Cerebellar nuclear complex (tissue), 1 donor: ENCODE results near the gene TENM4.

Experiments
- DNase-seq, 2 experiments: peaks; one replicate each; lab custom pipeline; 2025; lab: John Stamatoyannopoulos, UW

Gene TENM4

DNA sequence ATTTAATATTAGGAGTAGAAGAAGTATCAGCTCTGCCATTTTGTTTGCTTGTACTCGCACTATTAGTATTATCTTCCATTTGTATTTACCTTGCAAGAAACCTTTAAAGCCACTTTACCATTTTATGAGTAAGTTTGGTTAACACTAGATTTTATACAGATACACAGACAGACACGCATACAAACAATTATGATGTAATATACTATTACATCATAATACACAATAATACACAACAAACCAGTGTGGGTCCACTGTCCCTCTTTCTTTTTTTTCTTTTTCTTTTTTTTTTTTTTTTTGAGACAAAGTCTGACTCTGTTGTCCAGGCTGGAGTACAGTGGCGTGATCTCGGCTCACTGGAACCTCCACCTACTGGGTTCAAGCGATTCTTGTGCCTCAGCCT lies 695.9 kb downstream of the TENM4 start:
- DNase-seq, result no peak

DNA sequence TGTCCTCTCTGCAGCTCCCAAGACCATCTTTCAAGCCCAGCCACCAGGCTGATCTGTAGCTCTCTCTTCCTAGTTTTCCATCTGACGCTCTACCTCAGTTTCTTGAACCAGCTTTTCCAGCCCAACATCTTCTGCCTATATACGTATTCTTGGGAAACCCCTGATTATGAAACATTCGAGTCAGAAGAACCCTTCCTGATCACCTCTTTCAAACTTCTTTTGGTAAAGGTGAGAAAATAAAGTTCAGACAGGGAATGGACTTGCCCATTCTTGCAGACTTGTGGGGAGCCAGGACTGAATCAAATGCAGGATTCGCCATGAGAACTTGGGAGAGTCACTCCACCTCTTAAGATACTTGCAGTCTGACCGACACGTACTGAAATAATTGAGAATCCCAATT lies 696.6 kb downstream of the TENM4 start:
- DNase-seq, result no peak

DNA sequence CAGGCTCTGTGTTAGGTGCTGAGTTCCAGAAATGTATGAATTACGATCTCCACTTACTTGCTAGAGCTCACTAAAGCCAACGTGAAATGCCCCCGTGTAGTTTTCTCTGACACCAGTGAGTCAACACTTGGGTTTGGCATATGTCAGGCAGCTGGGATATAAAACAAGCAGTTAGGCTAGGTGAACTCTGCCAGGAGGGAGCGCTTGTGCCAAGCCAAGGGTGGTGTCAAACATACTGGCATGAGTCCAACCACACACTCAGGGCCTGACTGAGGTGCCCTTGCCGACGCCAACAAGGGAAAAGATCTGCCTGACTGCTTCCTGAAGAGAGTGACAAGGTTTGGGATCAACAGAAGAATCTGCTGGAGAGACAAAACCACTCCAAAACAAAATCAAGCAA lies 698.4 kb downstream of the TENM4 start:
- no peak for DNase-seq

DNA sequence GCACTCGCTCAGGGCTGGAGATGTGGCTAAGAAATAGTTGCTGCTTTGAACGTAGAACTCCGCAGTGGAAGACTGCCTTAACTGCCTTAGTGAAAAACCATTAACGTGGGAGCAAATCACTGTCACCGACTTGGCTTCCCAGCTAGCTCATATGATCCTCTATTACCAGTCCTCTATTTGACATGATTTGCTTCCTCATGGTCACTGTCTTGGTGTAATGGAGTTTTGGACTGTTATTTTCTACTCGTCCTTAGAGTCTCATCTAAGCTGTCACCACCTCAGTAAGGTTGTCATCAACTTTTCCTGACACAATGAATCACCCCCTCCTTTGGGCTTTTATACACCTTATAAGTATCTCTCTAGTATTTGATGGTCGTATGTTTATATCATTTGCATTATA lies 699.1 kb downstream of the TENM4 start:
- DNase-seq, result no peak

- no peak for DNase-seq
Observed at GRCh38 chr11:78740199-78741071, 700.4 kb downstream of the TENM4 start.

GRCh38 chr11:78737891-78738290 lies 702.9 kb downstream of the TENM4 start:
- DNase-seq, result no peak

- DNase-seq, result no peak
Observed at GRCh38 chr11:78737301-78737700, 703.5 kb downstream of the TENM4 start.

DNA sequence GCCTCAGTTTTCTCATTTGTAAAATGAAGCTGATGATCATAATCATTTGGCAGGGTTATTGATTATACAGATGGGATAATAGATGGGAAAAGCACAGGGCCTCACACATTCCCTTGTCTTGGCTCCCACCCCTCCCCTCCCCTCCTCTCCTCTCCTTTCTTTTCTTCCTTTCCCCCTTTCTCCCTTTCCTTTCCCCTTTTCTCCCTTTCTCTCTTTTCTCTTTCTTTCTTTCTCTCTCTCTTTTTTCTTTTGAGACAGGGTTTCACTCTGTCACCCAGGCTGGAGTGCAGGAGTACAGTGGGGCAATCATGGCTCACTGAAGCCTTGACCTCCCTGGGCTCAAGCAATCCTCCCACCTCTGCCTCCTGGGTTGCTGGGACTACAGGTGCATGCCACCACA lies 705.1 kb downstream of the TENM4 start:
- no peak for DNase-seq

DNA sequence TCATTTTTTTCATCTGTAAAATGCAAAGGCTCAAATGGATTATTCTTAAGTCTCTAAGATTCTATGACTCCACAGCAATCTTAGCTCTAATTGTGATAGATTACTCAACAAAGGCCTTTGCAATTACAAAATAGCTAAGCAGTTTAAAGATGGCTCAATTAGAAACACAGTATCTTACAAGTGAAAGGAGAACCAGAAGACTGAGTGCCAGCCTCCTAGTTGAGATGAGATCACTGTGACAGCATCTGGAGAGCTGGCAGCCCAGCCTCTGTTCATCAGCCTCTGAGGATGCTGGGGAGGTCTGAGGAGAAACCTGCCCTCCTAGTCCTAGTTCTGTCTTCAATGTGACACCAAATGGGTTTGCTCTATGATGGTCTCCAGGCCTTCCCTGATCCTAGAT lies 707.8 kb downstream of the TENM4 start:
- DNase-seq, result no peak

DNA sequence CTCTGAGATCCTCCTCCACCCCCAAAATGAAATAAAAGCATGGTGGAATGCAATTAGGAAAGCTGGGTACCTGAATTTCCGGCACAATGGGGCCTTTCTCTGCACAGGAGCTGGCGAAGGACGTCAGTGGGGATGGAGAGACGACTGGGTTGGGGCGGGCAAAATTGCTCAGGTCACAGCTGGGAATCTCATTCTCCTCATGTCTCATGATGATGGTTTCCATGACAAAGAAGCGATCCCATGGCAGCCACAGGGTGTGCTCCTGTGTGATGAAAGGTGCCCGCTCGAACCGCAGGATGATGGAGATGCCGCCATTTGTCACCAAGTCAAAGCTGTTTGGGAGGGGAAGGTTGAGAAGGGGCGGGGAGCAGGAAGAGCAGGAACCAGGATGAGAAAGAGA lies 708.6 kb downstream of the TENM4 start:
- no peak for DNase-seq

DNA sequence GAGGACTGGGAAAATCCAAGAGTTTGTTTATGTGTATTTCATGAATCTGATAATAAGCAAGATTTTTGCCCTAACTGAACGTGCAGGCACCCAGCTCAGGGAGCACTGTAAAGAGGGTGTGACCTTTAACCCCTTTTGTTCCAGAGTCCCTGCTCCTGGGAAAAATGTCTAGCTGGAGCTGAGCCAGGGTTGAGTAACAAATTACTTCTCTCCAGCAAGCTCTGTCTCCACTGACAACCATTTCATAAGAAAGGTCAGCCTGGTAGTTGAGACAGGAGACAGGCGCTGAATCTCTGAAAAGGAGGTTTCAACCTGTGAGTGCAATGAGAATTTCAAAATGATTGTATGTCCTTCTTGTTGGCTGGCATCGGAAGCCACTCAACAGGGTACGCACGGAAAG lies 709.8 kb downstream of the TENM4 start:
- DNase-seq, result no peak

DNA sequence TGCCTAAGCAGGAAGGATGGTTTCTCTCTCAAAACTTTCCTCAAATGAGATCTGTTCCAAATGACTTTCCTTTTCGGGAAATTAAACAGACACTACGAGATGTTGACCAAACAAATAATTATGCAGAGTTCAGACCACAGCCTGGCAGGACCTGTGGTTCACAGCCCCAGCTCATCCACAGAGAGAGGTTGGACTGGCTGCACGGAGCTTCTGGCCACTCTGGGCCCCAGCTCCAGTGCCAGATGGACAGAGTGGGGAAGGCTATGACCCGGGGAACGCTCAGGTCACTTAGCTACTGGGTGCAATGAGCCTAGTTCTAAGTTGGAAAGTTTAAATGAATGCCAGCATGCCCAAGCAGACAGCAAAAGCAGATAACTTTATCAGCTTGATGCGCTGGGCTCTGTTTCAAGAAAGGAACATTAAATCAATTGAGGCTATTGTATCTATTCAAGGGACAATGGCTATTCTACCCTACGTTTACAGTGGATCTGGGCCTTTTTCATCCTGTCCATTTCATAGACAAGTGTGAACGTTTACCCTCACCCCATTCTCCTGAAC lies 710.5 kb downstream of the TENM4 start:
- DNase-seq, result no peak

DNA sequence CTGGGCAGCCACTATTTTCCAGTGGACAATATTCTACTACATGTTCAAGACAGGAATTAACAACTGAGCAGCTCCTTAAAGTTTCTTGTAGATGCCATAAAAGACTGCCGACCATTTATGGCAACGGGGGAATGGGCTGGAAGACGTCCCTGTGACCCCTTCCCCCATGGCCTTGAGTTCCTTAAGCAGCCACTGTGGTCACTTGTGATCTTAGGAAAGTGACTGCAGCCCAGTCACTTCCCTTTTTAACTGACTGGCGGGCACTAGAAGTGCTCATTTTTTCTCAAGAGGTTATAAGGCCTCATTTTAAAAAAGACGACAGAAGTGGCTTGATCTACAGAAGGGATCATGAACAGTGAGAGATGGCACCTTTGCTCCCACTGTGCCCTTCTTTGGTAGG lies 713.0 kb downstream of the TENM4 start:
- no peak for DNase-seq

DNA sequence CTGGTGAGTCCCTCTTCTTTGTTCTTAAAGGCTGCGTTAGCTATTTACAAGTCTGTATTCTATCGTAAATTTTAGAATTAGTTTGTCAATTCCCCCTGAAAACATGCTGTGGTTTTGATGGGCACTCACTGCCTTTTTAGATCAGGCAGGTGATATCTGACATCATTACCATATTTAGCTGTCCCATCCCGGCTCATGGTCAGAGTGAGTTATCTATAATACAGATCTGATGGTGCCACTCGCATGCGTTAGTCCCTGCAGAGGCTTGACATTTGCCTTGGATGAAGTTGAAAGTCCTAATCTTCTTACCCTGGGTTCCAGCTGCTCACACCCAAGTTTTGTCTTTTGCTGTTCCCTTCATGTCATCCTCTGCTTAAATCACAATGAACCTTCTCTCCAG lies 715.6 kb downstream of the TENM4 start:
- DNase-seq, result no peak

DNA sequence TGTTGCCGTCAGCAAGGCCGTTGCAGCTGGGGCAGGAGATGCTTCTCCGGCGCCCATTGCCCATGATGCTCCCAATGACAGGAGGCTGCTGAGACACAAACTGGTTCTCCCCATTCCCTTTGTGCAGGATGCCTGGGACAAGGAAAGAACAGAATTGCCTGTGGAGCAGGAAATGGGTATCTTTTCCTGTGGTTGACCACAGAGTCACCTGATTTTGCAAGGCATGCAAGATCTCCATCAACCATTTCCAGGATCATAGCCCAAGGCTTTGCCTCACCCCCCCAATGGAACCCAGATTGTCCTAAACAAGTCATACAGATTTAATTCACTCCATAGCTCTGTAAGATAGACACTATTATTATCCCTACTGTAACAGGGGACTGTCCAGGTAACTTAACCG lies 718.0 kb downstream of the TENM4 start:
- DNase-seq, result no peak

GRCh38 chr11:78720281-78720989 lies 720.4 kb downstream of the TENM4 start:
- no peak for DNase-seq

DNA sequence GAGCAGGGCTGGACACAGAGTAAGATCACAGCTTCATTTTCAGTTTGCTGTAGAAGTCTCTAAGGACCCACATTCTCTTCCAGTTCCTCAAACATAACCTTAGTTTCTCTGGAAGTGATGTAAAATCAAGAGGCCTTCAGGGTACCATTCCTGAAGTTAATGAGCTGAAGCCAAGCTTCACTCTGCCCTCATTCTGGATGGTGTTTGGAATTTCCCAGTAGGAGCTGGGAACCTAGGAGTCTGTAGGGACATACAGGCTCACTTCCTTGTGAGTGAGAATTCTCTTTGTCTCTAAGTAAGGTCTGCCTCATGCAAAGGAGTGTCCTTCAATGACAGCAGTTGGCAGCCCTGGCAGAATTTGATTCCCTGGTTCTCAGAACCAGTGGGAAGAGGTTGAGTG lies 723.8 kb downstream of the TENM4 start:
- no peak for DNase-seq

DNA sequence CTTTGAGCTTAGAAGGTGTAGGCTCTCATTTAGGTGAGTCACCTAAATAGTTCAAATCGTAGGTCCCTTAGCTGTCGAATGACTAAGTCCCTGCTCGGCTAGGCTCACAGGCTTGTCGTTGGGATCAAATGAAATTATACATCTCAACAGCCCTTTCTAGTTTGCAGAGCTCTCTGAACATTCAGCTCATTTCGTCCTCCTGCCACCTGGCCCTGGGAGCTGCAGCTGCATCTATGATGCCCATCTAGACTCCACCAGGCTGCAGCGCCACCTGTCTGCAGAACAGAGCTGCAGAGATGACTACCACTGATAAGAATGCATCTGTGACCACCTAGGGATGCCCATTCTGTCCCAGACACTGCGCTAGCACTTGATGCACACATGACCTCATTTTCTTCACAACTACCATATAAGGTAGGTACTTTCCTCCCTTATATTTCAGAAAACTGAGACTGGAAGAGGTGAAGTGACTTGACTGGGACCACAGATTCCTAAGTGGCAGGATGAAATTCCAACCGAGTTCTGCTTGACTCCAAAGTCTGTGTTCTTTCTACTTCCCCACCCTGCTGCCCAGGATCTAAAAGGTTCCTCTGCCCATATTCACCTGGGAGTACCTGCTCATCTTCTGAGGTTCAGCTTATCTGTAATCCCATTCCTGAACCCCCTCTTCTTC lies 725.1 kb downstream of the TENM4 start:
- DNase-seq, result no peak

GRCh38 chr11:78714539-78714938 lies 726.3 kb downstream of the TENM4 start:
- no peak for DNase-seq

GRCh38 chr11:78711735-78712134 lies 729.1 kb downstream of the TENM4 start:
- DNase-seq, result no peak

- no peak for DNase-seq
Observed at GRCh38 chr11:78710417-78710816, 730.4 kb downstream of the TENM4 start.

DNA sequence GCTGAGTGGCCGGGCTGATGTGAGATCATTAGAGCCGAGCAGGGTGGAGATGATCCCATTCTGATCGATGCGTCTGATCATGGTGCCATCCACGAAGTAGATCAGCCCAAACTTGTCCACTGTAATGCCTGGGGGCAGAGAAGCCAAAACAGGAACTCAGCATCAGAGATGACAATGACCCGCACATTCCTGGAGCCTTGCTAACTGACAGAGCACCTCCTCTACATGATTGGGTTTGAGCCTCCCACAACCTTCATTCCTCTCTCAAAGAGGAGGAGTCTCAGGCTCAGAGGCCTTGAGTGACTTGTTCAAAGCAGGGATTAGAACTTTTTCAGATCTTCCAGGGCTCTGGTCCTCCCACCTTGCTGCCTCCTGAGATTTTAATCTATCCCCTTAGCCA lies 732.4 kb downstream of the TENM4 start:
- no peak for DNase-seq

DNA sequence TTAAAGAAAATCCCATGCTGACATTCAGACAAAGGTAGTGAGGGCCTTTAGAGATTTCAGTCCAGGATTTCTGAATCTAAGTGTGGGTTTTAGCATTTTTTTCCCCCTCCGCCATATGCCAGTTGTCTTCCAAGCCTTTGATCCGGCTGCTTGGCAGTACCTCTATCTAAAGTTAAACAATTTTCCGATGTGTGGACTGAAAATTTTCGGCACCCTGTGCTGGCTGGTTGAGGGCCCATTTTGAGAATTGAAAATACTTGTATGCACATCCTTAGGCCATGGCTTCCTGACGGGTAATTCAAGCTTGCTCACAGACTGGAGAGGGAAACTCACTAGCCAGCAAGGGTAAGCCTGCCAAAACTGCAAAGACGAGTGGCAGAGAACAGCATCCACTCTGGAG lies 734.3 kb downstream of the TENM4 start:
- no peak for DNase-seq
